ENCODE results near the gene SCP2.

SCP2 gene

DNA sequence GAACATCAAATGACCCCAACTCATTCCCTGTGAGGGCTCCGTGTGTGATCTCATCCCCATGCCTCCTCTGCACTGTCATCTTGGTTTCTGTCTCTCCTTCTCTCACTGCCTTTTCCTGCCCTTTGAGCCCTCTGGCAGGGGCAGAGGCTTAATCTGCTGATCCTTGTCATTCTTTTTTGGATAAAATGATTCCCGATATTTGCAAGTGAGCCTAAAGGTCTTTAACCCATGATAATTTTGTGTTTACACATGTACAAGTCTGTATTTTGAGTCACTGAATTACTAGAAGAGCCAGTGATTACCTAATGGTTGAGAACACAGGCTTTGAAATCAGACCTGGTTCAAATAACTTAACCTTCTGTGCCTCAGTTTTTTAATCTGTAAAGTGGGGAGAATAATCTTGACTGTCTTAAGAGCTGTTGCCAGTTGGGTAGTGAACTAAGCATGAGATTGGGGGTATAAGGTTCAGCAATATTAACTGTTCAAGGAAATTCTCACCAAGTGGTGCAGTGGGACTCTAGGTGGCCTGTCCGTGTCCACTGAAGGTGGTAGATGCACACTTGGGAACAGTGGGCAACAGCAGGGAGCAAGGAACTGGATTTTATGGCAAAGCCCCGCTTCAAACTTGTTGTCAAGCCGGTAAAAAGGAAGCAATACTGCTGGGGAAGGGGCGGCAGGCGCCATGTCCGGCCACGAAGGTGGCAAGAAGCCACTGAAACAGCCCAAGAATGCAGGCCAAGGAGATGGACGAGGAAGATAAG, 7.2 kb upstream of the SCP2 start:
- Histone ChIP-seq H2AFZ (ENCODE audit: low read depth, low read length, severe bottlenecking) (no peak overlapping the region), H3K27ac (ENCODE audit: low read depth, low read length) (no peak overlapping the region), H3K79me2 (ENCODE audit: insufficient read depth, low read length) (no peaks in the 10 kb centered on the region), H3K4me3 (ENCODE audit: insufficient read depth, low read length, poor library complexity, severe bottlenecking) (no peak overlapping the region), H3K9ac (ENCODE audit: low read length) (no peak overlapping the region), H3K9me2 (replicated peaks; ENCODE audit: insufficient read depth, low read length) (no peaks in the 10 kb centered on the region), H3K9me3 (ENCODE audit: insufficient read depth, low read length) (no peaks in the 10 kb centered on the region), H4K20me1 (ENCODE audit: low read depth, low read length) (no peaks in the 10 kb centered on the region), H3K27me3 (ENCODE audit: low read length) (no peaks in the 10 kb centered on the region), H3F3A (ENCODE audit: insufficient read depth) (no peaks in the 10 kb centered on the region), H3K4me2 (ENCODE audit: low read depth, low read length, poor library complexity, severe bottlenecking) (no peak overlapping the region), H3K36me3 (ENCODE audit: low read length) (no peaks in the 10 kb centered on the region)
- no peak for TF ChIP-seq EZH2phosphoT487 (conservative IDR thresholded peaks at IDR 0.05; ENCODE audit: low read length)
- TF ChIP-seq, protein P1, sequence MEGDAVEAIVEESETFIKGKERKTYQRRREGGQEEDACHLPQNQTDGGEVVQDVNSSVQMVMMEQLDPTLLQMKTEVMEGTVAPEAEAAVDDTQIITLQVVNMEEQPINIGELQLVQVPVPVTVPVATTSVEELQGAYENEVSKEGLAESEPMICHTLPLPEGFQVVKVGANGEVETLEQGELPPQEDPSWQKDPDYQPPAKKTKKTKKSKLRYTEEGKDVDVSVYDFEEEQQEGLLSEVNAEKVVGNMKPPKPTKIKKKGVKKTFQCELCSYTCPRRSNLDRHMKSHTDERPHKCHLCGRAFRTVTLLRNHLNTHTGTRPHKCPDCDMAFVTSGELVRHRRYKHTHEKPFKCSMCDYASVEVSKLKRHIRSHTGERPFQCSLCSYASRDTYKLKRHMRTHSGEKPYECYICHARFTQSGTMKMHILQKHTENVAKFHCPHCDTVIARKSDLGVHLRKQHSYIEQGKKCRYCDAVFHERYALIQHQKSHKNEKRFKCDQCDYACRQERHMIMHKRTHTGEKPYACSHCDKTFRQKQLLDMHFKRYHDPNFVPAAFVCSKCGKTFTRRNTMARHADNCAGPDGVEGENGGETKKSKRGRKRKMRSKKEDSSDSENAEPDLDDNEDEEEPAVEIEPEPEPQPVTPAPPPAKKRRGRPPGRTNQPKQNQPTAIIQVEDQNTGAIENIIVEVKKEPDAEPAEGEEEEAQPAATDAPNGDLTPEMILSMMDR (IDR thresholded peaks at IDR 0.05; ENCODE audit: insufficient read depth, low read length, poor library complexity, severe bottlenecking) = no peak

GRCh38 chr1:52920791-52921291, 6.2 kb upstream of the SCP2 start:
- H3F3A ChIP-seq (ENCODE audit: insufficient read depth) = no peaks in the 10 kb centered on the region
- no peaks in the 10 kb centered on the region for H3K27me3 ChIP-seq (ENCODE audit: low read length)
- no peak overlapping the region for H2AFZ ChIP-seq (ENCODE audit: low read depth, low read length, severe bottlenecking)
- H3K79me2 ChIP-seq (ENCODE audit: insufficient read depth, low read length) = no peaks in the 10 kb centered on the region
- no peaks in the 10 kb centered on the region for H3K9me3 ChIP-seq (ENCODE audit: insufficient read depth, low read length)
- H3K9me2 ChIP-seq (replicated peaks; ENCODE audit: insufficient read depth, low read length) = no peaks in the 10 kb centered on the region
- no peaks in the 10 kb centered on the region for H3K36me3 ChIP-seq (ENCODE audit: low read length)
- H4K20me1 ChIP-seq (ENCODE audit: low read depth, low read length) = no peaks in the 10 kb centered on the region
- H3K4me3 ChIP-seq (ENCODE audit: insufficient read depth, low read length, poor library complexity, severe bottlenecking) = no peak overlapping the region
- no peak overlapping the region for H3K27ac ChIP-seq (ENCODE audit: low read depth, low read length)
- no peak overlapping the region for H3K4me2 ChIP-seq (ENCODE audit: low read depth, low read length, poor library complexity, severe bottlenecking)
- no peak overlapping the region for H3K9ac ChIP-seq (ENCODE audit: low read length)
- TF ChIP-seq, protein P1 (IDR thresholded peaks at IDR 0.05; ENCODE audit: insufficient read depth, low read length, poor library complexity, severe bottlenecking) = no peak
- no peak for TF ChIP-seq EZH2phosphoT487 (conservative IDR thresholded peaks at IDR 0.05; ENCODE audit: low read length)

DNA sequence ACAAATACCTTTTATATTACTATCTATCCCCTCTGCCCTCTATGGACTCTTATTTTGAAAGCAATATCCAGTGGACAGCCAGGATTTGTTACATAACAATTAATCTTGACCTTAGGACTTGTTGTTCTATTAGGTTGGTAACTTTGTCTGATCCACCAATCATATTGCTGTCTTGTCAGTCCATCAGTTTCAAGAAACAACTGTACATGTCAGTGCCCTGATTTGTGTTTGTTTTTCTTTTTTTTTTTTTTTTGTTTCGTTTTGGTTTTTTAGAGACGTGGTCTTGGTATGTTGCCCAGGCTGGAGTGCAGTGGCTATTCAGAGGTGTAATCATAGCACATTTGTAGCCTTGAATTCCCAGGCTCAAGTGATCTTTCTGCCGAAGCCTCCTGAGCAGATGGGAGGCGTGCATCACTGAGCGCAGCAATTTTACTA, 1.5 kb upstream of the SCP2 start:
- Histone ChIP-seq H3K79me2 (ENCODE audit: insufficient read depth, low read length) (no peaks in the 10 kb centered on the region), H3K36me3 (ENCODE audit: low read length) (no peaks in the 10 kb centered on the region), H3K27me3 (ENCODE audit: low read length) (no peaks in the 10 kb centered on the region), H3F3A (ENCODE audit: insufficient read depth) (no peaks in the 10 kb centered on the region), H3K9ac (ENCODE audit: low read length) (no peak overlapping the region), H3K9me2 (replicated peaks; ENCODE audit: insufficient read depth, low read length) (no peaks in the 10 kb centered on the region), H3K9me3 (ENCODE audit: insufficient read depth, low read length) (no peaks in the 10 kb centered on the region), H2AFZ (ENCODE audit: low read depth, low read length, severe bottlenecking) (no peak overlapping the region), H3K4me2 (ENCODE audit: low read depth, low read length, poor library complexity, severe bottlenecking) (no peak overlapping the region), H3K27ac (ENCODE audit: low read depth, low read length) (no peak overlapping the region), H4K20me1 (ENCODE audit: low read depth, low read length) (no peaks in the 10 kb centered on the region), H3K4me3 (ENCODE audit: insufficient read depth, low read length, poor library complexity, severe bottlenecking) (no peak overlapping the region)
- TF ChIP-seq EZH2phosphoT487 (conservative IDR thresholded peaks at IDR 0.05; ENCODE audit: low read length) = no peak
- TF ChIP-seq, protein P1 (IDR thresholded peaks at IDR 0.05; ENCODE audit: insufficient read depth, low read length, poor library complexity, severe bottlenecking) = no peak
